HG03575 (cell line): ENCODE results near the gene TMEM221.

Experiments used
- ATAC-seq: cut with Tn5 transposase; IDR thresholded peaks from one replicate; pipeline ENCODE4 v1.9.1; 2021; ENCODE audit not compliant: unreplicated experiment, insufficient number of reproducible peaks, low FRiP score; ENCODE audit errors: extremely low read depth

The TMEM221 gene

GRCh38 chr19:17415121-17415520 is 33.3 kb downstream of the TMEM221 start:
- ATAC-seq = no peak

DNA sequence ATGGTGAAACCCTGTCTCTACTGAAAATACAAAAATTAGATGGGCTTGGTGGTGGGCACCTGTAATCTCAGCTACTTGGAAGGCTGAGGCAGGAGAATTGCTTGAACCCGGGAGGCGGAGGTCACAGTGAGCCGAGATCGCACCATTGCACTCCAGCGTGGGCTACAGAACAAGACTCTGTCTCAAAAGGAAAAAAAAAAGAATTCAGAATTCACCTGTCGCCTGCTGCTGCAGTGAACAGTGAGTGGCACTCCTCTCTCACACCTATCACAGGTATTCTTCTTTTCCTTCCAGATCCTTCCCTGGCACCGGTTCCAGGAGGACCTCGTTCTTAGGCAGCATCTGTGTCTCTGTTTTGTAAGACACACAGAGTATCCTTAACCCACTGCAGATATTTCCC is 34.4 kb downstream of the TMEM221 start:
- no peak for ATAC-seq

GRCh38 chr19:17411801-17412200 is 36.7 kb downstream of the TMEM221 start:
- ATAC-seq = no peak

DNA sequence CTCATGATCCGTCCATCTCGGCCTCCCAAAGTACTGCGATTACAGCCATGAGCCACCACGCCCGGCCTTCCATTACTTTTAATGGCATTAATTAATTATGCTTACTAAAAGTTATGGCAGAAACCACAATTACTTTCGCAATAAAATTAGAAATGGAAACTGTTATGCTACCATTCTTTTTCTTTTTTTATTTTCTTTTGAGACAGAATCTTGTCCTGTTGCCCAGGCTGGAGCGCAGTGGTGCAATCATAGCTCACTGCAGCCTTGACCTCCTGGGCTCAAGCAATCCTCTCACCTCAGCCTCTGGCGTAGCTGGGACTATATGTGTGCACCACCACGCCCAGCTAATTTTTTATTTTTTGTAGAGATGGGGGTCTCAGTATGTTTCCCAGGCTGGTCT is 38.5 kb downstream of the TMEM221 start:
- ATAC-seq = no peak

- ATAC-seq = no peak
These were observed 41.6 kb downstream of the TMEM221 start for GRCh38 chr19:17406887-17407196.

- no peak for ATAC-seq
These were observed 42.2 kb downstream of the TMEM221 start for GRCh38 chr19:17406046-17406886.

DNA sequence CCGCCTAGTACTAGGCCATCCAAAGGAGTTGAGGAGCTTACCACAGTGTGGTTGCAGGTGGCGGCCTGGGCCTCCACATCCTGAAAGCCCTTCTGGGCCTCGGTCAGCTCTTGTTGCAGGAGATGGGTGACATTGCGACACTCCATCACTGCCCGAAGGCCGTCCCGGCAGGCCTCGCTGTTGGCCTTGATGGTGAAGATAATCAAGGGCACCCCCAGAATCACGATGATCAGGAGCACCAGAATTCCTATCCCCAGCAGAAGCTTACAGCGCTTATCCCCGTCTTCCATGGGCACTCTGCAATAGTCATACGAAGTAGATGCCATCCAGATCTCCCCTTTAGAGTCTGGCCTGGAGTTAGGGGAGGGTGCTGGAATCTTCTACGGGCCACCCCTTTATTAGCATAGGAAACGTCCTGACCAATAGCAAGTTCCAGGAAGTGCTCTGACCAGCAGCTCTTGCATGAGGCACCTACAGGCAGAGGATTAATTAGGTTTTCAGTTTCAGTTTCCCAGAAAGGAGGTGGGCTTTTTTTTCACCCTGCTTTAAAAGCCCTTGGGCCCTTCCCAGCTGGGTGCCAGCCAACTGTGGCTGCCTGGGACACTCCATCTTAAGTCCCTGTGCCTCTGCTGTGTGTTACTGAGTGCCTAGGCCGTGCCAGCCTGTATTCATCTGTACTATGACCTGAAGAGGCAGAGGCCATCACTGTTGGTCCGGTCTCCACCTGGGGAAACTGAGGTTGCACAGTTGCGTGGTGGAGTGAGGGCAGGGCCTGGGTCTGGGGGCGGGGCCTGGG is 43.0 kb downstream of the TMEM221 start, which contains the start of gene BST2:
TSS of gene BST2 (minus strand) at position 381 of the 796 bp plus-strand sequence. CDS start at position 326, 55 bp downstream.
- no peak for ATAC-seq

- no peak for ATAC-seq
These were observed 43.7 kb downstream of the TMEM221 start for GRCh38 chr19:17404621-17405249.

DNA sequence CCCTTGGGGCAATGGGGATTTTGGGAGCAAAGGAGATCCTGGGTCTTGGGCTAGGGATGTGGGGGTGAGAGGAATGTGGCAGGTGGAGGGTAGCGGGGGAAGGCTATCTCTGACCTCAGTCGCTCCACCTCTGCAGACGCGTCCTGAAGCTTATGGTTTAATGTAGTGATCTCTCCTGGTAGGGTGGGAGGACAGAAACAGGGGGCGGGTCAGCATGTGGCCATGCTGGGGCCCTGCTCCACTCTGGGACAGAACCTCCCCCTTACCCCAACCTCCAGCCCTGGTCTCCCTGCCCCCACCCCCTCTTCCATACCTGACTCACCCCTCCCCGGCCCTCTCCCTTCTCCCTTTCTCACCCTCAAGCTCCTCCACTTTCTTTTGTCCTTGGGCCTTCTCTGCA is 44.5 kb downstream of the TMEM221 start:
- no peak for ATAC-seq

DNA sequence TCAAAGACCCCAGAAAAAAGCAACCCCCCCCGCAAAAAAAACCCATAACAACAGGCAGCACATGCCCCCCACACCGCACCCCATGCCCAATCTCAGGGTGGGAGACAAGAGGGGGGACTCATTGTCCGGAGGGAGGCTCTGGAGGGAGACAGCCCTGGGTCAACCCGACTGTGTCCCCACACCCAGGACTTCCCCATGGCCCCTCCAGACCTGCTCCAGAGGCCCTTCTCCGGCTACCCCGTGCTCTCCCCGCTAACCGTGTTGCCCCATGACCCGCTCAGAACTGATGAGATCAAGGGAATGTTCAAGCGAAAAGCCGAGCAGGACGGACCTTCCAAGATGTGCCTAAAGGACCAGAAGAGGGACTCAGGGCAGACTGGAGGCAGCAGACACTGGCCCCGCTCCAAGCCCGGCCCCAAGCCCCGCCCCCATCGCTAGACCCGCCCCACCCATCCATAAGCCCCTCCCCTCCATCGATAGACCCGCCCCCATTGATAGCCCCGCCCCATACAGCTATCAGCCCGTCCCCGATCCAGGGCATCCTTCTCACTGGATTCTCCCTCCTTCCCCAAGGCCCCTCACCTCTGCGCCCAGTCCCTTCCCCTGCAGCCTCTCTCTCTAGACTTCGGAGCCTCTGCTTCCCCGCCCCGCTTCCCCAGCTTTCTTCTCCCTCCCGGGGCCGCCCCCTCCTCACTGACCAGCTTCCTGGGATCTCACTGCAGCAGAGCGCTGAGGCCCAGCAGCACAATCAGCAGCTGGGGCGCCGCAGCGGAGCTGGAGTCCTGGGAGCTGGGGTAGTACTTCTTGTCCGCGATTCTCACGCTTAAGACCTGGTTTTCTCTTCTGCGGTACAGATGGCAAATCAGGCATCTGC is 45.2 kb downstream of the TMEM221 start:
- no peak for ATAC-seq

DNA sequence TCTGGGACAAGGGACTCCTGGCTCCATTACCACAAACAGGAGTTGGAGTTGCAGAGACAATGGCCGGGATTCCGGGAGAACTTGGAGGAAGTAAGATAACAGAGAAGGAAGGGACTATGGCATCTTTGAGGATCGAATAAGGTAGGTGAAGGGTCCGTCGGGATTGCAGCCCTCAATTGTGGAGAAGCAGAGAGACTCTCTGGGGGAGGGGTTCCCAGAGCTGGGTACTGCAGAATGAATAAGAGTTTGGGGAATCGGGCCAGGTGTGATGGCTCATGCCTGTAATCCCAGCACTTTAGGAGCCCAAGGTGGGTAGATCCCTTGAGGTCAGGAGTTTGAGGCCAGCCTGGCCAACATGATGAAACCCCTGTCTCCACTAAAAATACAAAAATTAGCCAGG is 46.8 kb downstream of the TMEM221 start:
- ATAC-seq = no peak

DNA sequence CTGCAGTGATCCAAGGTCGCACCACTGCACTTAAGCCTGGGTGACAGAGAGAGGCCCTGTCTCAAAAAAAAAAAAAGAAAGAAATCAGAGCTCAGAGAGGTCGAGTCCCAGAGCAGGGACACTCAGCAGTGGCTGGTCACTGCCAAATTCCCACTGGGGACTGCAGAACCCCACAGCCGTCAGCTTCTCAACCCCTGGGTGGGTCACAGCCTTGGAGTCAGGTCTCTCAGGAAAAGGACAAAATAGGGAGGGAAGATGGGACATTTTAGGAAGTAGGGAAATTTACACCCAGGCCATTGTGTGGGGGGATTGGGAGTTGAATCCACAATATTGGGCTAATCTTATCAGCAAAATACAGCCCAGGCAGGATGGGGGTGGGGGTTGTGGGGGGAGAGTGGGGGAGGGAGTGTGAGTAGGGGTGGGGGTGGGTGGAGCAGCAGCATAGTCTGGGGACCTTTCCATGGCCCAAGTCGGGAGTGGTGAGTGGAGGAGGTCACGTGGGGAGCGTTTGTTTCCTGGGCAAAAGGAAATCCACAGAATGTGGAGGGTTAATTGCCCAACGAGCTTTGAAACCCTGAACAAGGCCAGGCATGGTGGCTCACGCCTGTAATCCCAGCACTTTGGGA is 49.5 kb downstream of the TMEM221 start:
- ATAC-seq = no peak

GRCh38 chr19:17394891-17395415 is 53.5 kb downstream of the TMEM221 start:
- ATAC-seq = no peak

DNA sequence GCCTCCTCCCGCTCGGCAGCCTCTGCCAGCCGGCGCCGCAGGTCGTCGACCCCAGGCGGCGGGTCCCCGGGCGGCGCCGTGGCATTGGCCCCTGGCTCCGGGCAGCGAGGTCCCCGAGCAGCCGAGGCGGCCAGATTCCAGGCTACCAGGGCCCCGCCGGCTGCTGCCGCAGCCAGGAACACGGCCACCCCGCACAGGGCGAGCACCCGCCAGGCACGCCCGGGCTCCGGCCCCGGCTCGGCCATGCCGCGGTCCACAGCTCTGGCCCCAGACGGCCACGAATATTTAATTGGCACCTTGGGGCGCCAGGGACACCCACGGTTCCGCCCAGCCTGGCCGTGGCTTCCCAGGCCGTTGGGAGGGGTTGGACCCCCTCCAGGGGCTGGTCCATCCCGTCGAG is 54.6 kb downstream of the TMEM221 start, which contains the start of gene CCDC194:
TSS of gene CCDC194 (minus strand) at position 283 of the 400 bp plus-strand sequence. CDS start at position 245, 38 bp downstream.
- no peak for ATAC-seq

DNA sequence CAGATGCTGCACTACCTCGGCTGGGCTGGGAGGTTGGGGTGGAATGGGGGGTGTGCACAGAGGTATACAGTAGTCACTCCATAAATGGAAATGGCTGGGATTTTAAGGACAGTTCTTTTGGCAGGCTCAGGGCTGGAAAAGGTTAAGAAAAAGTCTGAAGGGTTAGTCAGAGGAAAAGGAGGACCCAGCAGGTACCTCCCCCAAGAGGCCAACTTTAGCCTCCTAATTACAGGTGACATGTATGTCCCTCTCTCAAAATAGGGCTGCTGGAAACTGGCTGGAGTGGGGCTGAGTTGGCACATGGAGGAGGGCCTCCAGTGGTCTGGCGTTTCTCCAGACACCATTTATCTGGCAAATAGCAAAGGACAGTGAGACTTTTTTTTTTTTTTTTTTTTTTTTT is 55.5 kb downstream of the TMEM221 start:
- ATAC-seq = no peak

DNA sequence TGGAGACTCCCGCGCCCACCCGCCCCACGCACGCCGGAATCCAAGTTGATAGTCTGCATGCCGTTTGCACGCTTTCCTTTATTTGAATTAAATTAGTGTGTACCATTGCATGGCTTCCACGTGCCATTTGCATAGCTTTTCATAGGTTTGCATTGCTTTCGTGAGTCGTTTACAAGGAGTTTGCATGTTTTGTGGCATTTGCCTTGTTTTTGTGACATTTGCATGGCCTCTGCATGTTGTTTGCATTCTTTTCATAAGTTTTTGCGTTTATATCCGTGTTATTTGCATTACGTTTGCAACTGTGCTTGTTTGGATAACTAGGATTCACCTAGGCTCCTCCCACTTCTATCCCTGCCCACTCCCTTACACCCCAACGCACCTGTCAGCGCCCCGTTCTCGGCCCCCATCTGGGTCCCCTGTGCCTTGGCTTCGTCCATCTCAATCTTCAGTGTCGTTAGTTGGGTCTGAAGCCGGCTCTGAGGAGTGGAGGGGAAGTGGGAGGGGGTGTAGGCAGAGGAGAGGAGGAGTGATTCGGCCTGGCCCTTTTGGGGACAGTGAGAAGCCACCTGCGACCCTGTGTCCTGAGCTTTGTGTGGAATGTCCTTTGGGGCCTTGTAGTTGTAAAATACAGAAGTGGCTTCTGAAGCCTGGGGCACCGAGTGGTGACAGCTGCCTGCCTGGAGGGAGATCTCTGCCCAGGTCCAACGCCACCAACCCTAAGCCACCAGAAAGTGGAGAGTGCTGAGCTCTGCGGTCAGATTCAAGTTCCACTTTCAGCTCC is 56.9 kb downstream of the TMEM221 start:
- ATAC-seq = no peak

- no peak for ATAC-seq
These were observed 57.6 kb downstream of the TMEM221 start for GRCh38 chr19:17390665-17391370.
